CD4-positive, alpha-beta T cell treated with Interleukin-17A for 4 hours (primary cell): ENCODE results near the gene ZDHHC7.
"Not testable (repeated sequence)": the region's sequence is repeated elsewhere in the genome, so short reads cannot be mapped to it uniquely, and the experiment has no call there.

Source experiments
- DNase-seq: peaks from one replicate; pipeline ENCODE4 v3.0.0-alpha.2; 2020; ENCODE audit warnings: mixed read lengths

Gene ZDHHC7

GRCh38 chr16:84959784-84960417, 51.4 kb downstream of the ZDHHC7 start:
- DNase-seq = no peak

GRCh38 chr16:84959045-84959576, 52.2 kb downstream of the ZDHHC7 start:
- DNase-seq = no peak

- no peak for DNase-seq
Measured at GRCh38 chr16:84957792-84958191, 53.5 kb downstream of the ZDHHC7 start.

DNA sequence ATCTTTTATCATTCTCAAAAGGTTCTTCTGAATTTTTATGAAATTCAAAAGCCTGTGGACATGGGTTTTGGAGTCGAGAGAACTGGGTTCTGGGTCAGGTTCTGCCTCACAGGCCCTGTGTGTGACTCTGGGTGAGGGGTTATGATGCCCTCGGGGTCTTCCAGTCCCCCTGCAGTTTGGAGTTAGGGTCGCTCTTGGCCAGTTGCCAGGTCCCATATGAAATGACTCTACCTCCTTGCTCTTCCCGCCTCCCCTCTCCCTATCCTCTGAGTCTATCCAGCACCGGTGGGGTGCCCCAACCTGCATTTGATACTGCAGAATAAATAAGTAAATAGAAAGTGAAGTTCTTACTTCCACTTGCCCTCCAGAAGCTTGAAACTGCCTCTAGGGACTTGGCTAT, 54.1 kb downstream of the ZDHHC7 start:
- DNase-seq = no peak

GRCh38 chr16:84955427-84955826, 55.9 kb downstream of the ZDHHC7 start:
- no peak for DNase-seq

- DNase-seq = no peak
Measured at GRCh38 chr16:84953190-84953746, 58.1 kb downstream of the ZDHHC7 start.

DNA sequence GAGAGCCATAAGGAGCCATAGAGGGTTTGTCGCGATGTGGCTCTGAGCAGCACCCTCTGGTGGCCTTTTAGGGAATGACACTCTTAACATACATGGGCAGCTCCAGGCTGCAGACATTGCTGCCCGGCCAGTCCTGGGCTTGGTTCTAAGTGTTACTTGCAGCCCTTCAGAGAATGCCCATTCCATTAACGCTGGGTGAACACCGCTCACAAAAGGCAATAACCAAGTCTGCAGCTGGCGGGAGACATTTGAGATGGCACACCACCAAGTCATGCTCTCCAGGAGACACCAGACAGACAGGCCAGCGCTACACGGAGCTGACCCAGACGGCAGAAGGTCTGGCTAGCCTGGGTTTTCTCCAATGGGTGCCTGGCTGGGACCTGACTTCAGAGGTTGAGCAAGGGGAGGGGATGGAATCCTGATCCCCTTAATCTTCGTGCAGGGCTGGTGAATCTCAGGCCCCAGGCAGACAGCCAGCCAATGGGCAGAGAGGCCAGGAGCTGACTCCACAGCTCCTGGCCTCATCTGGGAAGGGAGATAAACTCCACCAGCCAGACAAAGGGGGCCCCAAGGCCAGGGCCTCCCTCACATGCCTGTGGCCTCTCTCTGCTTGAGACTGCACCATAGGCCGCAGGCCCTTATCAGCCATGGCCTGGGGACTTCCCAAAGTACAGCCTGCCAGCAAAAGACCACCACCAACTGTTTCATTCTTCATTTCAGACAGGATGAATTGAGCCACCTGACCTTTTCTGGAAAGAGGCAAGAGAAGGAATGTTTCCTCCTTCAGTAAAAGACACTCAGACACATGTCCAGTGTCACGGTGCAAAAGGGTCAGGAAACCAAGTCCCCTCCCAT, 58.8 kb downstream of the ZDHHC7 start:
- DNase-seq = peak; percentile 82

GRCh38 chr16:84950906-84951305, 60.4 kb downstream of the ZDHHC7 start:
- peak; percentile 46 for DNase-seq

DNA sequence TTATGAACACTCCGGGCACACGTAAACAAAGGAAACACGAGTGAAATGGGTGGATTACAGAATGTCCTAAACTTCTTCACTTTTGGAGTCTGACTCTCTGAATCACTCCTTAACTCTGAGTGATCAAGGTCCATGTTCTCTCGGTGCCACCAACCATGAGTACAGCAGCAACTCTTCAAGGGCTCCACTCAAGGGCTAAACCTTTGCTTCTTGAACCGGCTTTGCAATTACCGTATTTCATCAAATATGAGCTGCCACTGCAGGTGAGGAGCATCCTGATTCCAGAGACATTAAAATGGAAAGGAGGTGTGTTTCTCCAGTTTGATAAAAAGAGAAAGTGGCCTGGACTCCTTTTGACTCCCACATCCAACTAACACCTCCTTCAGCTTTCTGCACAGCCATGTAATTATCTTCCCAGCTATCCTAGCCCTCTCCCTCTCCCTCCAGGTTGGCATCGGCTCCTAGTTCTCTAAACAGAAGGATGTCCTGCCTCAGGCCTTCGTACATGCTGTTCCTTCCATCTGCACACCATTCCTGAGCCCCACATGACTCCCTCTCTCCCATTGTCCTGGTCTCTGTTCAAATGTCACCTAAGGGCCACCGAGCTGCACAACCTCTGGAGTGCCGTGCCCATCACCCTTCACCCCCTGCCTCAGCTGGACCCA, 61.4 kb downstream of the ZDHHC7 start:
- DNase-seq = no peak

DNA sequence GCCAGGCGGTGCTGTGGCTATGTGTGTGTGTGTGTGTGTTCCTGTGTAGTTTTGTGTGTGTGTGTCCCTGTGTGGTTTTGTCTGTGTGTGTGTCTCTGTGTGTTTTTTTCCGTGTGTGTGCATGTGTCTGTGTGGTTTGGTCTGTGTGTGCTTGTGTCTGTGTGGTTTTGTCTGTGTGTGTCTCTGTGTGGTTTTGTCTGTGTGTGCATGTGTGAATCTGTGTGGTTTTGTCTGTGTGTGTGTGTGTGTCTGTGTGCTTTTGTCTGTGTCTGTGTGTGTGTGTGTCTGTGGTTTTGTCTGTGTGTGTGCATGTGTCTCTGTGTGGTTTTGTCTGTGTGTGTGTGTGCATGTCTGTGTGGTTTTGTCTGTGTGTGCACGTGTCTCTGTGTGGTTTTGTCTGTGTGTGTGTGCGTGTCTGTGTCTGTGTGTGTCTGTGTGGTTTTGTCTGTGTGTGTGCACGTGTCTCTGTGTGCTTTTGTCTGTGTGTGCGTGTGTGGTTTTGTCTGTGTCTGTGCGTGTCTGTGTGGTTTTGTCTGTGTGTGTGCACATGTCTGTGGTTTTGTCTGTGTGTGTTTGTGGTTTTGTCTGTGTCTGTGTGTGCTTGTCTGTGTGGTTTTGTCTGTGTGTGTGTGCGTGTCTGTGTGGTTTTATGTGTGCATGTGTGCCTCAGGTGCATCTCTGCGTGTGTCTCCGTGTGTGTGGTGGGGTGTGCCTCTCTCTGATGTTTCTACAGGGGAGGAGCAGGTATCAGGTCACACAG, 62.3 kb downstream of the ZDHHC7 start:
- no peak for DNase-seq

DNA sequence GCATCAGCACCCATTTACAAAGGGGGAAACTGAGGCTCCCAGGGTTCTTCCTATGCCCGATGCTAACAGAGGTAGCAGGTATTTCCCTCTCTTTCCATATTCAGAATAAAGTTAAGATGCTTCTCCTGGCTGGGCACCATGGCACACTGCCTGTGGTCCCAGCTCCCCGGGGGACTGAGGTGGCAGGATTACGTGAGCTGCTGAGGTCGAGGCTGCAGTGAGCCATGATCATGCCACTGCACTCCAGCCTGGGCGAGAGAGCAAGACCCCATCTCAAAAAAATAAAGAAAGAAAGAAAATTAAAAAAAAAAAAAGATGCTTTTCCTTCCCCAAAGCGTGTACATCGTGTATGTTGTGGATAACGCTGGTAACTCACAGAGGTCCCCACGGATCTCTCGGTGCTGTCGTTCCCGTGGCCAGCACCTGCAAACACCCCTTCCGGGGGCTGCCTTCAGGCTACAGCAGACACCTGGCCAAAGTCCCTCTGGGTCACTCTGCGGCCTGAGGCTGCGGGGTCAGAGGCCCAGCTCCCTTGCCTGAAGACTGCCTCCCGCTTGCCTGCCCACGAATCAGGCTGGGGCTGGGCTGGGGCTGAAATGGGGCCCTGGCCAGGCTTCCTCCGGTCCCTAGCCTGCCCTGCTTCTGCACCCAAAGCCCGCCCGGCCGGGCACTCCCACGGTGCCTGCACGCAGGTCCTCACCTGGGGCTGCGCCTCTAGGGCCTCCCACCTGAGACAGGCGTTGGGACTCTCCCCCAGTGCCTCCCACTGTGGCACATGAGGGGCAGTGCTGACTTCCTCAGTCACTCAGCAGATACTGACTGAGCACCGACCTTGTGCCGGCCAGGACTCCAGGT, 63.1 kb downstream of the ZDHHC7 start:
- no peak for DNase-seq

- no peak for DNase-seq
Measured at GRCh38 chr16:84947022-84947421, 64.3 kb downstream of the ZDHHC7 start.

DNA sequence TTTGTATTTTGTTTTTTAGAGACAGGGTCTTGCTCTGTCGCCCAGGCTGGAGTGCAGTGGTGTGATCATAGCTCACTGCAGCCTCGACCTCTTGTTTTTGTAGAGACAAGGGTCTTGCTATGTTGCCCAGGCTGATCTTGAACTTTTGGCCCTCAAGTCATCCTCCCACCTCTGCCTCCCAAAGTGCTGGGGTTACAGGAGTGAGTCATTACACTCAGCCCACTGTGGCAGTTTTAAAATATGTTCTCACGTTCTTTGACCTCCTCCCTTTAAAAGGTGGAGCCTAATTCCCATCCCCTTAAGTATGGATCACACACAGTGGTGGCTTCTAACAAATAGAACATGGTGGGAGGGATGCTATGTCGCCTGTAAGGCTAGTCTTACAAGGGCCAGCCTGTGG, 67.7 kb downstream of the ZDHHC7 start:
- no peak for DNase-seq

DNA sequence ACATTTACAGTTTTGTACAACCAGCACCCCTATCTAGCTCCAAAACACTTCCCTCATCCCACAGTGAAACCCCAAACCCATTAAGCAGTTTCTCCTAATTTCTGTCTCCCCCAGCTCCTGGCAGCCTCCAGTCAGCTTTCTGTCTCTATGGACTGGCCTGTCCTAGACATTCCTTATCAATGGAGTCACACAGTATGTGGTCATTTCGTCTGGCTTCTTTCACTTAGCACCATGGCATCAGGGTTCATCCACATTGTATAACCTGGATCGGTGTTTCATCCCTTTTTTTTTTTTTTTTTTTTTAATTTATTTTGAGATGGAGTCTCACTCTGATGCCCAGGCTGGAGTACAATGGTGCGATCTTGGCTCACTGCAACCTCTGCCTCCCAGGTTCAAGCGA, 68.5 kb downstream of the ZDHHC7 start:
- no peak for DNase-seq

DNA sequence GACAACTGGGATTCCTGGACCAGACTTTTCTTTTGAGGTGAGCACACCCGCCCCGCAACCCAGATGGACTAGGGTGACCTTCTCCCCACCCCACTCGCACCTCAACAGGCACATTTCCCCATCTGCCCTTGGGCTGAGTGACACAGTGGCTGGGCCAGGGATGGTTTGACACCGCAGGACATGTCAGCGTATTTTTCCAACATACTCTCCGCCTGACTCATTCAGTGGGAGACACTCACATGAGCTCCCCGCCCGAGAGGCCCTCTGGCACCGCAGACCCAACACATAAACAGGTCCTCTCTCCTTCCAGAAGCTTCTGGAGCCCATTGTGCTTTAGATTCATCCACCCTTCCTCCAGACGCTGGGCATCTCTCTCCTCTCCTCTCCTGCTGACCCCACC, 69.4 kb downstream of the ZDHHC7 start:
- DNase-seq = no peak

DNA sequence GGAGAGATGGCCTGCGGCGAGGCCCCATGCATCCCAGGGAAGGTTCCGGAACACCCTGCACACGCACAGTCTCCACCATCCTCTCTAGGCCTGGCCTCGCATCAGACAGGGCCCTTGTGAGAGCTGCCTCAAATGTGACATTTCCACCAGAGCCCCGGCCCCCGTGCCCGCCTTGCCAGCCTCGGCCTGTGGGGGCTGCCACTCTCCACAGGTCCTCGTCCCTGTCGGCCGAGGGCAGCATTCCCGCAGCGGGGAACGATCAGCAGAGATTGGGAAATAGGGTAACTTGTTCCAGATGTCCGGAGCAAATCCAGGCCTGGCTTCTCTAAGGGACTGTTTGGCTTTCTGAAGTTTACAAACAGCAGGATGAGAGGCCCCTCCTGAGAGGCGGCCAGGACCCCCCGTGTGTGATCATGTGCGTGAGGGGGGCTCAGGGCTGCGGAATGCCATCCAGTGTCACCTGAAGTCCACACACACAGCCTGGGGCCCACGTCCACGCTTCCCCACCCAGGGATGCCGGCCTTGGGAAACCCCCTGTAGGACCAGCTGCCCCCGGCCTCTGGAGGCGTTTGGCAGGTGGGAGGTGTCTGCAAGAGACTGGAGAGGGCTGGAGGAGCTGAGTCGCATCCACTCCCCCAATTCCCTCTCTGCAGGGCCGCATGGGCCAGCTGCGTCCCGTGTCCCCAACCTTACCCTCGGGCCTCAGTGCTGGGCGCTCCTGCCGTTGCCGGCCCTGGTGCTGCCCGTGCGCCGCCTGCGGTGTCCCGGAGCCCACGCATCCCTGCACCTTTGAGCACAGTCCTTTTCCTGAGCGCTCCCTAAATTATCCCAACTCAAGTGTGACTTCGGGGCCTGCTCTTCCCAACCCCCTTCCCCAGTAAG, 70.4 kb downstream of the ZDHHC7 start:
- no peak for DNase-seq

DNA sequence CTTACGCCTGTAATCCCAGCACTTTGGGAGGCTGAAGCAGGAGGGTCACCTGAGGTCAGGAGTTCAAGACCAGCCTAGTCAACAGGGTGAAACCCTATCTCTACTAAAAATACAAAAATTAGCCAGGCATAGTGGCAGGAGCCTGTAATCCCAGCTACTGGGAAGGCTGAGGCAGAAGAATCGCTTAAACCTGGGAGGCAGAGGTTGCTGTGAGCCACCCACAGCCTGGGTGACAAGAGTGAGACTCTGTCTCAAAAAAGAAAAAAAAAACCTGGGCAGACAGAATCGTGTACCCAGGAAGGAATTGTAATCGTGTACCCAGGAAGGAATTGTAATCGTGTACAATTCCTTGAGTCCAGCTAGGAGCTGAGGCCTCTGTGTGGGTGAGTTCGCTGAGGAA, 72.7 kb downstream of the ZDHHC7 start:
- DNase-seq = not testable (repeated sequence)

DNA sequence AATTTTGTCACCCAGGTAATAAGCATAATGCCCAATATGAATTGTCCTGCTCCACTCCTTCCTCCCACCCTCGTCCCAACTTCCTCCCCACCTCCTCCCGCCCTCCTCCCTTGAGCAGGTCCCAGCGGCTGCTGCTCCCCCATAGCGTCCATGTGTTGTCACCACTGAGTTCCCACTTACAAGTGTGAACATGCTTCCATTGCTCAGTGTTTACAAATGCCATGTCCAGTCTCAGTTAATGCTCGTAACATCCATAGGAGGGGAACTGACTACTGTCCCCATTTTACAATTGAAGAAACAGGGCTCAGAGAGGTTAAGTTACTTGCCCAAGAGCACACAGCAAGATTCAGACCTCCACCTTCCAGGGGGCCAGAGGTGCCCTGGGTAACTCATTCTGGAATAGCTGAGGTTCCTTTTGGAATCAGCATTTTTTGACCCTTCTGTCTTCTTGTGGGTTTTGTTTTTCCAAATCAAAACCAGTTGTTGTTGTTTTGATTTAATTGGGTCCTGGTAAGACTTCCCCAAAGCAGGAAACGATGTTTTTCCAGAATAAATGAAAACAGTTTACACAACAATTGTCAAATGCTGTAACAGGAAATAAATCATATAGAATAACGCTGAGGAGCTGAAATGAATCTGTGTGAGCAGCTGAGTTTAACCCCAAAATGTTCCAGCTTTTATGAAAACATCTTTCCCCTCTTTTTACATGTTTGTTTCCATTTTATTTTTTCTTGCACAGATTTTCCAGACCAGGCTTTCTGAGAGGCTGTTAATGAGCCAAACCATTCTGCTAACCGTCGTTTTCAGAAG, 73.9 kb downstream of the ZDHHC7 start:
- no peak for DNase-seq

GRCh38 chr16:84933774-84934631, 77.3 kb downstream of the ZDHHC7 start:
- DNase-seq = no peak
